Measurements from ENCODE around the gene SNX32. TPM values are rescaled to one million over a fixed set of nuclear protein-coding genes. Genes with fewer than 3 reads are reported as not detected.
"Not testable (repeated sequence)": the region's sequence is repeated elsewhere in the genome, so short reads cannot be mapped to it uniquely, and the experiment has no call there.

Gene SNX32
- total RNA-seq, 1 experiment from 2014 or later, result not detected

- in situ Hi-C loops (cut with HindIII; ENCODE audit: low pct_unique_long_range_greater_than_20kb, low sequenced_read_pairs), result no loop called here
- peak; percentile 92 for DNase-seq (ENCODE audit: low read depth)
Observed at GRCh38 chr11:65888163-65888814, 54.5 kb downstream of the SNX32 start, which contains the start of gene FIBP. Gene FIBP (minus strand): TSS chr11:65888471. CDS start chr11:65888418, 53 bp downstream.

DNA sequence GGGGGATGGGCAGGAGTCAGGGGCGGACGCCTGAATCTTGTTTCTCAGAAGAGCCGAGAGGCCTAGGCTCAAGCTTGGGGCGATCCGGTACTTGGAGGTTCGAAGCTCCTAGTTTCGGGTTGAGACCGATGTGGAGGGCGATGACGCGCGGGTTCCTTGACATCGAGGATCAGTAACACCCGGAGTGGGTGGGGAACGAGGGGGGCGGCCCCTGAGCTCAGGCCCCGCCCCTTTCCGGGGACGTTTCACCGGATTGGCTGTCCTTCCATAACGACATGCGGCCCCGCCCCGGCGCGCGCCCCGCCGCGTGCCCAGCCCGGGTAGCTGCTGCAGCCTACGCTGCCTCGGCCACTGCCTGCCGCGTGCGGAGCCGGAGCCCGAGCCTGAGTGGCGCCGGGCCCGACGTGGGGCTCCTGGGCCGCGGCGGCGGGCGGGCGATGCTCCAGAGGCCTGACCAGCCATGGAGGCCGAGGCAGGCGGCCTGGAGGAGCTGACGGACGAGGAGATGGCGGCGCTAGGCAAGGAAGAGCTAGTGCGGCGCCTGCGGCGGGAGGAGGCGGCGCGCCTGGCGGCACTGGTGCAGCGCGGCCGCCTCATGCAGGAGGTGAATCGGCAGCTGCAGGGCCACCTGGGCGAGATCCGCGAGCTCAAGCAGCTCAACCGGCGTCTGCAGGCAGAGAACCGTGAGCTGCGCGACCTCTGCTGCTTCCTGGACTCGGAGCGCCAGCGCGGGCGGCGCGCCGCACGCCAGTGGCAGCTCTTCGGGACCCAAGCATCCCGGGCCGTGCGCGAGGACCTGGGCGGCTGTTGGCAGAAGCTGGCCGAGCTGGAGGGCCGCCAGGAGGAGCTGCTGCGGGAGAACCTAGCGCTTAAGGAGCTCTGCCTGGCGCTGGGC is 56.8 kb downstream of the SNX32 start, which contains the start of gene CCDC85B:
CCDC85B (plus strand) TSS at position 350 of the 895 bp plus-strand sequence; CDS start at position 461, 111 bp downstream.
- peak; percentile 91 for DNase-seq (ENCODE audit: low read depth)
- in situ Hi-C loops (cut with HindIII; ENCODE audit: low pct_unique_long_range_greater_than_20kb, low sequenced_read_pairs), result no loop called here

GRCh38 chr11:65891219-65892136 is 57.7 kb downstream of the SNX32 start:
- in situ Hi-C loops (cut with HindIII; ENCODE audit: low pct_unique_long_range_greater_than_20kb, low sequenced_read_pairs), result no loop called here
- DNase-seq (ENCODE audit: low read depth), result peak; percentile 73

DNA sequence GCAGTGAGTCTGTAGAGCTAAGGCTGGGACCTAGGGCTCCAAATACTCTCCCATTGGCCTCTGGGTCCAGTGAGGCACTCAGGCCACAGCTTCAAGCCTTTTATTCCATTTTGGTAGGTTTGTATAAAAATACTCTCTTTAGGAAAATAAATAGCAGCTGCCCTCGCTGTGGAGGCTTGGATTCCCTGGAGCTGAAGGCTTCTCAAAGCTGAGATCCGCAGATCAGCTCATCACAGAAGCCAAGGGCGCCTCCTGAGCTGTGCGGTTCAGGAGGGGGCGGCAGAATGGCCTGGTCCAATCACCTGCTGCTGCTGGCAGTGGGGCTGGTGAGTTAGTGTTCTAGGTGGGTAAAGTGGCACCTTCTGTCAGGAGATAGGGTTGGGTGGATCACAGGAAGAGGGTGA is 58.4 kb downstream of the SNX32 start:
- in situ Hi-C loops (cut with HindIII; ENCODE audit: low pct_unique_long_range_greater_than_20kb, low sequenced_read_pairs); DNase-seq (ENCODE audit: low read depth): not testable (repeated sequence)

- in situ Hi-C loops (cut with HindIII; ENCODE audit: low pct_unique_long_range_greater_than_20kb, low sequenced_read_pairs), result no loop called here
- no peak for DNase-seq (ENCODE audit: low read depth)
Observed at GRCh38 chr11:65892661-65893317, 59.0 kb downstream of the SNX32 start.

- in situ Hi-C loops (cut with HindIII; ENCODE audit: low pct_unique_long_range_greater_than_20kb, low sequenced_read_pairs), result no loop called here
- DNase-seq (ENCODE audit: low read depth), result no peak
Observed at GRCh38 chr11:65894034-65894591, 60.4 kb downstream of the SNX32 start.

GRCh38 chr11:65895482-65895981 is 61.8 kb downstream of the SNX32 start:
- in situ Hi-C loops (cut with HindIII; ENCODE audit: low pct_unique_long_range_greater_than_20kb, low sequenced_read_pairs), result no loop called here
- no peak for DNase-seq (ENCODE audit: low read depth)

DNA sequence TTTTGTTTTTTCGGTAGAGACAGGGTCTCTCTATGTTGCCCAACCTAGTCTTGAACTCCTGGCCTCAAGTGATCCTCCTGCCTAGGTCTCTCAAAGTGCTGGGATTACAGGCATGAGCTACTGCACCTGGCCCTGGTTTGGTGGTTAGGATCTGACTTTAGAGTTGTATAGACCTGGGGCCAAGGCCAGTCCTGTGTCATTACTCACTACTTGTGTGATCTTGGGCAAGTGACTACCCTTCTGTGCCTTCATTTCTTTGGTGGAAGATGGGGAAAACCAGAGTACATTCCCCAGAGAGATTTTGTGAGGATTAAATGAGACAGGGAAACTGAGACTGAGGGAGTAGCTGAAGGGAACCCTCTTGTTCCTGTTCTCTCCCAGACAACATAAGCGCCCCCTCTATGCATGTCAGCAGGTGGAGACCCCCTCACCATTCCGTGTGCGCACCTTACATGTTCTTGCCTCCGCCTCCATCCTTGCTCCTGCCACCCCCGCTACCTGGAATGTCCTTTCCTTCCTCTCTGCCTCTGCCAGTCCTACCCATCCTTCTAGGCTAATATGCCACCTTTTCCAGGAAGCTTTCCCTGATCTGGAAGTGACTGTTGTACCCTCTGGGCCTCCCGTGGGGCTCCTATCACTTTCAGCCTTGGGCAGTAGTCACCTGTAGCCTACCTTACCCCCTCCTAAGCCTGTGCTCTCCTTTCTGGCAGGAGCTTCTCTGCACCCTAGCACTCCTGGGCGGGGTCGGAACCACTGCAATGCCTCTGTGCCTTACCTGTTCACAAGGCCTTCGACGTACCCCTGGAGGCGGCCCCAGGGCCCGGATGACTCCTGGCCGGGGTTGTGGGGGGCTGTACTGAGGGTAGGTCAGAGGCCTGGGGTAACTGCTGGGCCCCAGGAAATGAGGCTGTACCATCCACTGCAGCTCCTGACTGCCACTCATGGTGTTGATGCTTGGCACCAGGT is 62.6 kb downstream of the SNX32 start:
- DNase-seq (ENCODE audit: low read depth), result no peak
- in situ Hi-C loops (cut with HindIII; ENCODE audit: low pct_unique_long_range_greater_than_20kb, low sequenced_read_pairs), result no loop called here

DNA sequence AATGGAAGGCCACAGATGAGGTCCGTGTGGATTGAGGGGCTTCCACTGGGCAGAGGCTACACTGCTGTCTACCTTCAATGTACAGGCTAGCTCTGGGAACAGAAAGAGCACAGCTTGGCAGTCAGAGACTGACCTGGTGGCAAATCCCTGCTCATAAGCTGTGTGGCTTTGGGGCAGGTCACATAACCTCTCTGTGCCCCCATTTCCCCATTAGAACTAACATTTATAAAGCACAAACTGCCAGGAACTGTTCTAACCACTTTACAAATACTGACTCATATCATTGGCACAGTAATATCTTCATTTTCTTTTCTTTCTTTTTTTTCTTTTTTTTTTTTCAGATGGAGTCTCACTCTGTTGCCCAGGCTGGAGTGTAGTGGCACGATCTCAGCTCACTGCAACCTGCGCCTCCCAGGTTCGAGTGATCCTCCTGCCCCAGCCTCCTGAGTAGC is 63.3 kb downstream of the SNX32 start:
- DNase-seq (ENCODE audit: low read depth), result no peak
- in situ Hi-C loops (cut with HindIII; ENCODE audit: low pct_unique_long_range_greater_than_20kb, low sequenced_read_pairs), result no loop called here

DNA sequence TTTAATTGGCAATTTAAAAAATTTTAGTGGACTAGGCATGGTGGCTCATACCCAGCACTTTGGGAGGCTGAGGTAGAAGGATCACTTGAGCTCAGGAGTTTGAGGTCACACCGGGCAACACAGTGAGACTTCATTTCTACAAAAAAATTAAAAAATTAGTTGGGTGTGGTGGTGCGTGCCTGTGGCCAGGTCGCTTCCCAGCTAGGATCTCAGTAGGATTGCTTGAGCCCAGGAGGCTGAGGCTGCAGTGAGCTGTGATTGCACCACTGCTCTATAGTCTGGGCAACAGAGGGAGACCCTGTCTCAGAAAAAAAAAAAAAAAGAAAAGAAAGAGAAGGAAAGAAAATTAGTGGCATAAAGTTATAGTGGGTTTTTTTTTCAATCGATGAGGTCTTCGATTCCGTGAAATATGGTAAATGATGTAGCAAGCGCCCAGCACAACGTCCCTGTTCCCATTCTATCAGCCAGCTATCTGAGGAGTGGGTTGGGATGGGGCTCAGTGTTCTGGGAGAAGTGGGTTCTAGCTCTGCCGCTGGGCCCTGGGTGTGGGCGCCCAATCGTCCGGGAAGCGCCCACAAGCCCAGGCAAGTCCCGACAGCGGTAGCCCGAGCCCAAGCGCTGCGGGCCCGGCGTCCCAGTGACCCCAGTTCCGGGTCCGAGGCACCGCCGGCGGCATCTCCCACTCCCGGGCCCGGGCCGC is 65.0 kb downstream of the SNX32 start:
- DNase-seq (ENCODE audit: low read depth), result no peak
- in situ Hi-C loops (cut with HindIII; ENCODE audit: low pct_unique_long_range_greater_than_20kb, low sequenced_read_pairs), result no loop called here

GRCh38 chr11:65899356-65900124 is 65.8 kb downstream of the SNX32 start:
- in situ Hi-C loops (cut with HindIII; ENCODE audit: low pct_unique_long_range_greater_than_20kb, low sequenced_read_pairs), result no loop called here
- peak; percentile 87 for DNase-seq (ENCODE audit: low read depth)

- in situ Hi-C loops (cut with HindIII; ENCODE audit: low pct_unique_long_range_greater_than_20kb, low sequenced_read_pairs), result no loop called here
- DNase-seq (ENCODE audit: low read depth), result peak; percentile 96
Observed at GRCh38 chr11:65900125-65900898, 66.5 kb downstream of the SNX32 start, which contains the start of gene FOSL1. Gene FOSL1 (minus strand): TSS chr11:65900388. CDS start chr11:65900339, 49 bp downstream.

DNA sequence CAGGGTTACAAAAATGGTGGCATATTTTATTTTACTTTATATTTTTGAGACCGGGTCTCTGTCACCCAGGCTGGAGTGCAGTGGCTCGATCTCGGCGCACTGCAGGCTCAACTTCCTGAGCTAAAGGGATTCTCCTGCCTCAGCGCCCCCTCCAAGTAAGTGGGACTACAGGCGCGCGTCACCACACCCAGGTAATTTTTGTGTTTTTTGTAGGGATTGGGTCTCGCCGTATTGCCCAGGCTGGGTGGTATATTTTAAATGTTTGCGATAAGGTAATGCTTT is 67.1 kb downstream of the SNX32 start:
- in situ Hi-C loops (cut with HindIII; ENCODE audit: low pct_unique_long_range_greater_than_20kb, low sequenced_read_pairs), result no loop called here
- no peak for DNase-seq (ENCODE audit: low read depth)

DNA sequence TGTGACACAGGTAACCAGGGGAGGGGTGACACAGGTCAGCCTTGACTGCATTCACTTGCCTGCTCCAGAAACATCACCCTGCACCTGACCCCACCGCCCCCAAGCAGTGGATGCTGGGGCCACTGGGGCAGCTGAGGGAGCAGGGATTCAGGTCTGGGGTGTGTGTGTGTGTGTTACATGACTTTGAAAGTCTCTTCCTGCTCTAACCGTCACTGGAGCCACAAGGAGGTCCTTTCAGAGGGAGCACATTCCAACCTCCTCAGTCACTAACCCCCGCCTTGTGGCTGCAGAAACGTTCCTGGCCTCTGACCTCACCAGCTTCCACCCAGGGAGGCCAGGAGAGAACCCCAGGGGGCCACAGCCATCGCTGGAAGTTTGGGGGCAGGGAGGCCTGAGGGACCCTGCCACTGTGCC is 69.3 kb downstream of the SNX32 start:
- peak; percentile 89 for DNase-seq (ENCODE audit: low read depth)
- in situ Hi-C loops (cut with HindIII; ENCODE audit: low pct_unique_long_range_greater_than_20kb, low sequenced_read_pairs), result no loop called here
